Loucy (cell line): ENCODE results near the gene ZCRB1.

Source experiments
- EZH2phosphoT487 ChIP-seq: fragments of 200-600 bp; IDR thresholded peaks from 2 replicates; pipeline ENCODE4 v1.6.1; 2018; ENCODE audit warnings: antibody characterized with exemption, mild to moderate bottlenecking, moderate library complexity, borderline replicate concordance
- TF ChIP-seq, protein P1 (sequence below): fragments of 200-600 bp; sonication (generic); conservative IDR thresholded peaks from 2 replicates; pipeline ENCODE4 v1.5.1; 2014; ENCODE audit warnings: mild to moderate bottlenecking, antibody characterized with exemption, low read length

DNA sequence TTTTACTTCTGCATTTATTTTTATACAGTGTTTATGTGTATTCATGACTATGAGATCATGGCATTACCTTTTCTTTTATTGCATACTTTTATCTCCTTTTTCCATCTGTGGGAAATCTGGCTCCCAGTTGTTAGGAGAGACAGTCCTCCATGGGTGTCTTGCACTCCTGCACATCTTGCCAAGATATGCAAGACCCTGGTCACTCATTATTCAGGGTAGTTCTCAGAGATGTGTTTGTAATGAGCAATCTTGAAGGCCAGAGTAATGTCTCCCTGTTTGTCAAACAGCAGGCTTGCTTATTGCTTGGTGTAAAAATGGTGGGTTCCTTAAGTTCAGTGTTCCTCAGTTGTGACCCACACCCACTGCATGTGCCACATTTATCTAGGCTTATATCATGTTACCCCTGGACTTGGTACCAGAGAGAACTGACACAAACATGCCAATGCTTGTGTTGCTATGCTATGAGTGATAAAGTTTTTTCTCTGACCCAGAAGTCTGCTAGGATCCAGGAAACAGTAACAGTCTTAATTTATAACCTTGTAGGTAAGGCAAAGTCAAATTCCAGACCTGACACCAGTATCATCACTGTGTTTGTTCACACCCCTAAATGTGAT is 36.9 kb upstream of the ZCRB1 start:
- TF ChIP-seq EZH2phosphoT487: no peak
- TF ChIP-seq, protein P1, sequence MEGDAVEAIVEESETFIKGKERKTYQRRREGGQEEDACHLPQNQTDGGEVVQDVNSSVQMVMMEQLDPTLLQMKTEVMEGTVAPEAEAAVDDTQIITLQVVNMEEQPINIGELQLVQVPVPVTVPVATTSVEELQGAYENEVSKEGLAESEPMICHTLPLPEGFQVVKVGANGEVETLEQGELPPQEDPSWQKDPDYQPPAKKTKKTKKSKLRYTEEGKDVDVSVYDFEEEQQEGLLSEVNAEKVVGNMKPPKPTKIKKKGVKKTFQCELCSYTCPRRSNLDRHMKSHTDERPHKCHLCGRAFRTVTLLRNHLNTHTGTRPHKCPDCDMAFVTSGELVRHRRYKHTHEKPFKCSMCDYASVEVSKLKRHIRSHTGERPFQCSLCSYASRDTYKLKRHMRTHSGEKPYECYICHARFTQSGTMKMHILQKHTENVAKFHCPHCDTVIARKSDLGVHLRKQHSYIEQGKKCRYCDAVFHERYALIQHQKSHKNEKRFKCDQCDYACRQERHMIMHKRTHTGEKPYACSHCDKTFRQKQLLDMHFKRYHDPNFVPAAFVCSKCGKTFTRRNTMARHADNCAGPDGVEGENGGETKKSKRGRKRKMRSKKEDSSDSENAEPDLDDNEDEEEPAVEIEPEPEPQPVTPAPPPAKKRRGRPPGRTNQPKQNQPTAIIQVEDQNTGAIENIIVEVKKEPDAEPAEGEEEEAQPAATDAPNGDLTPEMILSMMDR: no peak
